H9 (cell line): ENCODE results near the gene ZNF239. TPM values are rescaled to one million over a fixed set of nuclear protein-coding genes. Genes with fewer than 3 reads are reported as not detected.
"Not testable (repeated sequence)": the region's sequence is repeated elsewhere in the genome, so short reads cannot be mapped to it uniquely, and the experiment has no call there.

Experiments used
- DNase-seq: peaks from one replicate; pipeline ENCODE4 v3.0.0-alpha.2; 2017
- H2AFZ ChIP-seq: one replicate; pipeline ENCODE4 v1.6.1; 2013; ENCODE audit warnings: mild to moderate bottlenecking, low read length, control low read depth, moderate library complexity
- H2AK5ac ChIP-seq: 2 replicates; pipeline ENCODE4 v1.6.1; 2013; ENCODE audit warnings: low read length, control low read depth, mixed read lengths; ENCODE audit not compliant: insufficient read length
- H2BK120ac ChIP-seq: one replicate; pipeline ENCODE4 v1.6.1; 2013; ENCODE audit warnings: low read depth, mild to moderate bottlenecking, low read length, control low read depth, inconsistent platforms; ENCODE audit not compliant: poor library complexity, severe bottlenecking
- H2BK12ac ChIP-seq: 2 replicates; pipeline ENCODE4 v1.6.1; 2013; ENCODE audit warnings: low read length, control low read depth, mixed read lengths, low read depth; ENCODE audit not compliant: insufficient read length
- H2BK15ac ChIP-seq: 2 replicates; pipeline ENCODE4 v1.6.1; 2013; ENCODE audit warnings: low read depth, low read length, control low read depth
- H2BK20ac ChIP-seq: one replicate; pipeline ENCODE4 v1.6.1; 2013; ENCODE audit warnings: low read depth, mild to moderate bottlenecking, low read length, control low read depth, inconsistent platforms; ENCODE audit not compliant: poor library complexity, severe bottlenecking
- H2BK5ac ChIP-seq: 2 replicates; pipeline ENCODE4 v1.6.1; 2013; ENCODE audit warnings: low read length, control low read depth, mixed read lengths; ENCODE audit not compliant: insufficient read length
- H3K14ac ChIP-seq: 2 replicates; pipeline ENCODE4 v1.6.1; 2013; ENCODE audit warnings: low read length, control low read depth; ENCODE audit not compliant: insufficient read depth
- H3K18ac ChIP-seq: 2 replicates; pipeline ENCODE4 v1.6.1; 2013; ENCODE audit warnings: low read depth, mild to moderate bottlenecking, mixed read lengths, low read length, control low read depth; ENCODE audit not compliant: insufficient read length
- H3K23ac ChIP-seq: 2 replicates; pipeline ENCODE4 v1.6.1; 2013; ENCODE audit warnings: low read length, control low read depth, mixed read lengths, low read depth; ENCODE audit not compliant: insufficient read length
- H3K23me2 ChIP-seq: 2 replicates; pipeline ENCODE4 v1.6.1; 2013; ENCODE audit warnings: low read depth, mild to moderate bottlenecking, mixed read lengths, low read length, control low read depth; ENCODE audit not compliant: insufficient read length, poor library complexity, severe bottlenecking
- H3K27ac ChIP-seq: 2 replicates; pipeline ENCODE4 v1.5.1; 2013; ENCODE audit warnings: low read length, control low read depth, mixed read lengths, low read depth; ENCODE audit not compliant: insufficient read length
- H3K27me3 ChIP-seq: 2 replicates; pipeline ENCODE4 v1.6.1; 2013; ENCODE audit warnings: low read length, control low read depth, inconsistent platforms; ENCODE audit not compliant: insufficient read depth
- H3K4ac ChIP-seq: 2 replicates; pipeline ENCODE4 v1.6.1; 2013; ENCODE audit warnings: low read depth, mild to moderate bottlenecking, control low read depth, inconsistent platforms, low read length, moderate library complexity
- H3K4me1 ChIP-seq: 2 replicates; pipeline ENCODE4 v1.6.1; 2013; ENCODE audit warnings: low read length, control low read depth, inconsistent platforms; ENCODE audit not compliant: insufficient read depth
- H3K4me2 ChIP-seq: 2 replicates; pipeline ENCODE4 v1.6.1; 2013; ENCODE audit warnings: low read length, control low read depth, mixed read lengths; ENCODE audit not compliant: insufficient read length, insufficient read depth
- H3K56ac ChIP-seq: 2 replicates; pipeline ENCODE4 v1.6.1; 2013; ENCODE audit warnings: low read depth, mild to moderate bottlenecking, mixed read lengths, low read length, control low read depth; ENCODE audit not compliant: insufficient read length
- H3K79me1 ChIP-seq: 2 replicates; pipeline ENCODE4 v1.6.1; 2013; ENCODE audit warnings: low read depth, mild to moderate bottlenecking, moderate library complexity, low read length, control low read depth, inconsistent platforms; ENCODE audit not compliant: insufficient read depth, poor library complexity, severe bottlenecking
- H3K79me2 ChIP-seq: 2 replicates; pipeline ENCODE4 v1.6.1; 2013; ENCODE audit warnings: low read length, control low read depth, inconsistent platforms; ENCODE audit not compliant: insufficient read depth
- H3K9ac ChIP-seq: 2 replicates; pipeline ENCODE4 v1.6.1; 2013; ENCODE audit warnings: low read length, control low read depth, mixed read lengths; ENCODE audit not compliant: insufficient read length; ENCODE audit errors: extremely low read depth
- H3K9me3 ChIP-seq: one replicate; pipeline ENCODE4 v1.6.1; 2013; ENCODE audit warnings: low read depth, low read length, inconsistent platforms; ENCODE audit not compliant: control insufficient read depth
- H3T11ph ChIP-seq: one replicate; pipeline ENCODE4 v1.6.1; 2013; ENCODE audit warnings: mild to moderate bottlenecking, low read length, control low read depth, inconsistent platforms
- H4K20me1 ChIP-seq: one replicate; pipeline ENCODE4 v1.6.1; 2013; ENCODE audit not compliant: control insufficient read depth, insufficient read length, insufficient read depth
- H4K5ac ChIP-seq: 2 replicates; pipeline ENCODE4 v1.6.1; 2013; ENCODE audit warnings: low read depth, mild to moderate bottlenecking, mixed read lengths, low read length, control low read depth; ENCODE audit not compliant: insufficient read length
- H4K8ac ChIP-seq: replicated peaks from 2 replicates; pipeline ENCODE4 v1.6.1; 2013; ENCODE audit warnings: low read length, control low read depth, mixed read lengths, low read depth; ENCODE audit not compliant: insufficient read length
- H4K91ac ChIP-seq: 2 replicates; pipeline ENCODE4 v1.6.1; 2013; ENCODE audit warnings: low read depth, mild to moderate bottlenecking, moderate library complexity, mixed read lengths, low read length, control low read depth; ENCODE audit not compliant: insufficient read length
- H3K27ac Mint-ChIP-seq, 3 experiments: 2 replicates in 2 of 3; 3 replicates in 1 of 3; pipeline ENCODE4 v1.8.0; 2020 to 2021; ENCODE audit warnings: mixed read lengths in 3 of 3, mild to moderate bottlenecking in 1 of 3, moderate library complexity in 1 of 3
- H3K27me3 Mint-ChIP-seq: 2 replicates; pipeline ENCODE4 v1.8.0; 2021; ENCODE audit warnings: low read depth, mild to moderate bottlenecking, moderate library complexity, mixed read lengths
- H3K36me3 Mint-ChIP-seq, 3 experiments: 2 replicates in 2 of 3; 3 replicates in 1 of 3; pipeline ENCODE4 v1.8.0; 2020 to 2021; ENCODE audit warnings: low read depth in 3 of 3, mixed read lengths in 3 of 3; ENCODE audit not compliant: insufficient read depth in 1 of 3
- H3K4me1 Mint-ChIP-seq, 2 experiments: 2 replicates each; pipeline ENCODE4 v1.8.0; 2020; ENCODE audit warnings: mixed read lengths in 2 of 2
- H3K4me3 Mint-ChIP-seq, 2 experiments: 2 replicates in 1 of 2; 3 replicates in 1 of 2; pipeline ENCODE4 v1.8.0; 2020 to 2021; ENCODE audit warnings: mild to moderate bottlenecking in 2 of 2, mixed read lengths in 2 of 2, moderate library complexity in 1 of 2
- H3K9me3 Mint-ChIP-seq, 2 experiments: 2 replicates in 1 of 2; 3 replicates in 1 of 2; pipeline ENCODE4 v1.8.0; 2020; ENCODE audit warnings: mild to moderate bottlenecking in 2 of 2, mixed read lengths in 2 of 2, moderate library complexity in 1 of 2
- WGBS: extraction: QIAGEN DNeasy Blood & Tissue Kit; methylation state at CpG from one replicate; pipeline ENCODE4 v1.1.7; 2013; ENCODE audit warnings: missing lambda C conversion rate, low lambda C conversion rate, mixed read lengths; ENCODE audit not compliant: insufficient read length; ENCODE audit errors: extremely low coverage; 5-methylcytosine and 5-hydroxymethylcytosine counted together
- total RNA-seq: library from RNA; stranded (reverse); gene quantifications from 2 replicates; pipeline ENCODE4 v1.2.1, GENCODE V29; 2021
- TF ChIP-seq, protein P1 (sequence below): fragments of 200-600 bp; sonication (generic); conservative IDR thresholded peaks from 3 replicates; pipeline ENCODE4 v1.8.0; 2021; ENCODE audit warnings: antibody characterized with exemption, mild to moderate bottlenecking

The ZNF239 gene
- total RNA-seq, 1 experiment from 2014 or later = 16.2 TPM

DNA sequence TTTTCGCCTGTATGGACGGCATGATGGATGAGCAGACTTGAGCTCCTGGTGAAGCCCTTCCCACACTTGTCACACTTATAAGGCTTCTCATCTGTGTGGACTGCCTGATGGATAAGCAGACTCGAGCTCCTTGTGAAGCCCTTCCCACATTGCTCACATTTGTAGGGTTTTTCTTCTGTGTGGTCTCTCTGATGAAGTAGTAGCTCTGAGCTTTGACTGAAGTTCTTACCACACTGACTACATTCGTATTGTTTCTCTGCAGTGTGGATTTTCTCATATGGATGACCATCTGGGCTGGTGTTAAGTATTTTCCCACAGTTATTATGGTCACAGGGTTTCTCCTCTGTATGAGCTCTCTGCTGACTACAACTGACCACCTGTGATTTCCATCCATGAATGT is 17.2 kb downstream of the ZNF239 start:
- no peaks in the 10 kb centered on the region for H3K4me1 ChIP-seq
- H2BK15ac ChIP-seq = no peak overlapping the region
- H3K9ac ChIP-seq = no peak overlapping the region
- H3K79me1 ChIP-seq = no peaks in the 10 kb centered on the region
- Mint-ChIP-seq H3K9me3 (peaks cover 77 to 80% of the 10 kb centered on the region in 2 experiments), H3K27me3 (peaks cover 13% of the 10 kb centered on the region), H3K4me1 (no peaks in the 10 kb centered on the region), H3K36me3 (peaks cover 83 to 84% (median 83%) of the 10 kb centered on the region in 3 experiments), H3K27ac (no peak overlapping the region), H3K4me3 (no peak overlapping the region)
- H3K18ac ChIP-seq = no peak overlapping the region
- H3K23ac ChIP-seq = no peak overlapping the region
- no peak overlapping the region for H3K4me2 ChIP-seq
- no peak overlapping the region for H2BK20ac ChIP-seq
- H4K5ac ChIP-seq = no peak overlapping the region
- no peak overlapping the region for H3K14ac ChIP-seq
- no peak overlapping the region for H2BK12ac ChIP-seq
- DNase-seq = no peak
- no peaks in the 10 kb centered on the region for H3K23me2 ChIP-seq
- H4K91ac ChIP-seq = no peak overlapping the region
- no peak overlapping the region for H2AFZ ChIP-seq
- no peaks in the 10 kb centered on the region for H3K79me2 ChIP-seq
- H3T11ph ChIP-seq = no peak overlapping the region
- no peaks in the 10 kb centered on the region for H3K27me3 ChIP-seq
- TF ChIP-seq, protein P1, sequence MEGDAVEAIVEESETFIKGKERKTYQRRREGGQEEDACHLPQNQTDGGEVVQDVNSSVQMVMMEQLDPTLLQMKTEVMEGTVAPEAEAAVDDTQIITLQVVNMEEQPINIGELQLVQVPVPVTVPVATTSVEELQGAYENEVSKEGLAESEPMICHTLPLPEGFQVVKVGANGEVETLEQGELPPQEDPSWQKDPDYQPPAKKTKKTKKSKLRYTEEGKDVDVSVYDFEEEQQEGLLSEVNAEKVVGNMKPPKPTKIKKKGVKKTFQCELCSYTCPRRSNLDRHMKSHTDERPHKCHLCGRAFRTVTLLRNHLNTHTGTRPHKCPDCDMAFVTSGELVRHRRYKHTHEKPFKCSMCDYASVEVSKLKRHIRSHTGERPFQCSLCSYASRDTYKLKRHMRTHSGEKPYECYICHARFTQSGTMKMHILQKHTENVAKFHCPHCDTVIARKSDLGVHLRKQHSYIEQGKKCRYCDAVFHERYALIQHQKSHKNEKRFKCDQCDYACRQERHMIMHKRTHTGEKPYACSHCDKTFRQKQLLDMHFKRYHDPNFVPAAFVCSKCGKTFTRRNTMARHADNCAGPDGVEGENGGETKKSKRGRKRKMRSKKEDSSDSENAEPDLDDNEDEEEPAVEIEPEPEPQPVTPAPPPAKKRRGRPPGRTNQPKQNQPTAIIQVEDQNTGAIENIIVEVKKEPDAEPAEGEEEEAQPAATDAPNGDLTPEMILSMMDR = no peak
- no peak overlapping the region for H2AK5ac ChIP-seq
- H2BK5ac ChIP-seq = no peak overlapping the region
- peaks cover 47% of the 10 kb centered on the region for H3K9me3 ChIP-seq
- no peak overlapping the region for H3K56ac ChIP-seq
- H4K8ac ChIP-seq = no peak overlapping the region
- H4K20me1 ChIP-seq = no peaks in the 10 kb centered on the region
- WGBS = no CpG with 5 or more reads among the region's 4 CpGs
- H2BK120ac ChIP-seq = no peak overlapping the region
- H3K27ac ChIP-seq = no peak overlapping the region
- no peak overlapping the region for H3K4ac ChIP-seq

DNA sequence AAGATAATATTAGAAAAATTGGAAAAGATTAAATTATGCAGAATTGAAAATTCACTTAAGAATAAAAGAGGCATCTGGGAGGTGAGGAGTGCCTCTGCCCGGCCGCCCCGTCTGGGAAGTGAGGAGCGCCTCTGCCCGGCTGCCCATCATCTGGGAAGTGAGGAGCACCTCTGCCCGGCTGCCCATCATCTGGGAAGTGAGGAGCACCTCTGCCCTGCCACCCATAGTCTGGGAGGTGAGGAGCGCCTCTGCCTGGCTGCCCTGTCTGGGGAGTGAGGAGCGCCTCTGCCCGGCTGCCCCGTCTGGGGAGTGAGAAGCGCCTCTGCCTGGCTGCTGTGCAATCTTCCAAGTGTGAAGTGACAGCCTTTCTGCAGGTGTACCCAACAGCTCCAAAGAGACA is 30.7 kb downstream of the ZNF239 start:
- H3K27ac Mint-ChIP-seq, H3K4me3 Mint-ChIP-seq, H3K79me2 ChIP-seq, H3K36me3 Mint-ChIP-seq, H3K9ac ChIP-seq, H2BK5ac ChIP-seq, H4K5ac ChIP-seq, H3K18ac ChIP-seq, H3K4me1 Mint-ChIP-seq, H3K27me3 Mint-ChIP-seq, H4K8ac ChIP-seq, H2AFZ ChIP-seq, H3K4me1 ChIP-seq, H2BK120ac ChIP-seq, H3K23me2 ChIP-seq, H3K14ac ChIP-seq, H3K4ac ChIP-seq, H3K23ac ChIP-seq, H3T11ph ChIP-seq, H2AK5ac ChIP-seq, H3K56ac ChIP-seq, H2BK15ac ChIP-seq, H3K79me1 ChIP-seq, H2BK12ac ChIP-seq, H3K27ac ChIP-seq, H3K27me3 ChIP-seq, DNase-seq, H2BK20ac ChIP-seq, H4K91ac ChIP-seq, H3K4me2 ChIP-seq, H4K20me1 ChIP-seq: not testable (repeated sequence)
- H3K9me3 ChIP-seq = peaks cover 16% of the 10 kb centered on the region
- WGBS = no CpG with 5 or more reads among the region's 11 CpGs
- peaks cover 65 to 80% of the 10 kb centered on the region in 2 experiments for H3K9me3 Mint-ChIP-seq
